GM12892 (cell line): Measurements from ENCODE around the gene GLTPD2.

Source experiments
- DNase-seq: peaks from one replicate; pipeline ENCODE4 v3.0.0; 2011; ENCODE audit not compliant: insufficient read length
- FAIRE-seq: peaks from 2 replicates; lab custom pipeline; 2011; peaks lifted over from hg19 to GRCh38; lab: Jason Lieb, UNC
- POLR2A ChIP-seq: IDR thresholded peaks from 2 replicates; pipeline ENCODE4 v1.6.1; 2011; ENCODE audit warnings: low read depth, low read length, control low read depth
- POLR2AphosphoS5 ChIP-seq: IDR thresholded peaks from 2 replicates; pipeline ENCODE4 v1.6.1; 2011; ENCODE audit warnings: low read depth, low read length, control low read depth
- TAF1 ChIP-seq: IDR thresholded peaks from 2 replicates; pipeline ENCODE4 v1.6.1; 2011; ENCODE audit warnings: low read depth, mild to moderate bottlenecking, control low read depth, low read length, borderline replicate concordance

Gene GLTPD2

DNA sequence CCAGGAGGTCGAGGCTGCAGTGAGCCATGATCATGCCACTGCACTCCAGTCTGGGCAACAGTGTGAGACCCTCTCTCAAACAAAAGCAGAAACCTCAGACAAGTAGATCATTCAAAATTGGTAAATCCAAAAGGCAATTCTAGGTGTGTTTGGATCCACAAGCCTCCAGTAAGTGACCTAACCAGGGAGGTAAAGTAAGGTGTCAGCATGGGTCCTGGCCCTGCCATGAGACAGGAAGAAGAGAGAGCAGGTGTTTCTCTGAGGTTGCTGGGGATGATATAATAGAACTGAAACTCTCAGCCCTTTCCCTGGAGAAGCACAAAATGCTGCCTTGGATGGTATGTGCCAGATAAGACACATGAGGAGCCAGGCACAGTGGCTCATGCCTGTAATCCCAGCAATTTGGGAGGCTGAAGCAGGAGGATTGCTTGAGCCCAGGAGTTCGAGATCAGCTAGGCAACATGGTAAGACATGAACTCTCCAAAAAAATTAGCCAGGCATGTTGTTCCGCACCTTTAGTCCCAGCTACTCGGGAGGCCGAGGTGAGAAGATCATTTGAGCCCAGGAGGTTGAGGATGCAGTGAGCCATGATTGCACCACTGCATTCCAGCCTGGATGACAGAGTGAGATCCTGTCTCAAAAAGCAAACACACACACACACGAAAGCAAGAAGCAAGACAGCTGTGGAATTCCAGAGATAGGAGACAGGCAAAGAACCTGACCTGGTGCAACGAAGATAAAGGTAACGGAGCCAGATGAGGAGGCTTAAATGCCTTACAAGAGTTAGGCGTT is 10.6 kb upstream of the GLTPD2 start:
- DNase-seq (no peak), FAIRE-seq (no peak)
- TF ChIP-seq POLR2A (no peak), POLR2AphosphoS5 (no peak), TAF1 (no peak)

DNA sequence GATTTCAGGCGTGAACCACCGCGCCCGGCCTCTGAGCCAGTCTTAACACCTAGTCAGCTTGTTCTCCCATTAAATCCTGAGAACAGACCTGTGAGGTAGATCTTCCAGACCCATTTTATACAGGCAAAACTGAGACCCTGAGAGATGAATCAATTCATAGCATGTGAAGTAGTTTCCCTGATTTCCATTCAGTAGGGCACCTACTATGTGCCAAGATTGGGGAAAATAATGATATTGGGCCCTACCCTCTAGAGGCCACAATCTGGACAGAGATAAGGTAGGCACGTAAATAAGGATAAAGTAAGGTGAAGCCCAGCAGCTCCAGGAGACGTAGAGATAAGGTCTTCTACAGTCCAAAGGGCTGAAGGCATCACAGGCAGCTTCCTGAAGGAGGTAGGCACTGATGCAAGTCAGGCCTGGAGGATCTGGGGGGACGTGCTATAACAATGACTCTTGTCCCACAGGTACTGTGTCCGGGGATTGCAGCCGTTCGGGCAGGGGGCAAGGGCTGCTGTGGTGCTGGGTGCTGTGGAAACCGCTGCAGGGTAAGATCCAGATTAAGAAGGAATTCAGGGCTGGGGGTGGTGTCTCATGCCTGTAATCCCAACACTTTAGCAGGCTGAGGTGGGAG is 8.3 kb upstream of the GLTPD2 start:
- no peak for FAIRE-seq
- no peak for TF ChIP-seq POLR2A
- no peak for TF ChIP-seq POLR2AphosphoS5
- TF ChIP-seq TAF1: no peak
- DNase-seq: no peak

DNA sequence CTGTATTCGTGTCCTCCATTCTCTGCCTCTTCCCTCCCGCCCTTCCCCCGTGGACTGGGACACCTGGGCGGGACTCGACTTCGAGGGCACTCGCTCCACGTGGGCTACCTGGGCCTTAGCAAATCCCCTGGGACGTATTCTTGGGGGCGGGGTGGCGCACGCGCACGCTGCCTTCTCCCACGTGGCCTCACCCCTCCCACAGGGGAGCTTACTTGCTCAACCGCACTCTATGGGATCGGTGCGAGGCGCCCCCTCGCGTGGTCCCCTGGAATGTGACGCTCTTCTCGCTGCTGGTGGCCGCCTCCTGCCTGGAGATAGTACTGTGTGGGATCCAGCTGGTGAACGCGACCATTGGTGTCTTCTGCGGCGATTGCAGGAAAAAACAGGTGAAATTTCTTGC is 6.1 kb upstream of the GLTPD2 start:
- TF ChIP-seq POLR2A (no peak), POLR2AphosphoS5 (no peak), TAF1 (no peak)
- FAIRE-seq: no peak
- no peak for DNase-seq

DNA sequence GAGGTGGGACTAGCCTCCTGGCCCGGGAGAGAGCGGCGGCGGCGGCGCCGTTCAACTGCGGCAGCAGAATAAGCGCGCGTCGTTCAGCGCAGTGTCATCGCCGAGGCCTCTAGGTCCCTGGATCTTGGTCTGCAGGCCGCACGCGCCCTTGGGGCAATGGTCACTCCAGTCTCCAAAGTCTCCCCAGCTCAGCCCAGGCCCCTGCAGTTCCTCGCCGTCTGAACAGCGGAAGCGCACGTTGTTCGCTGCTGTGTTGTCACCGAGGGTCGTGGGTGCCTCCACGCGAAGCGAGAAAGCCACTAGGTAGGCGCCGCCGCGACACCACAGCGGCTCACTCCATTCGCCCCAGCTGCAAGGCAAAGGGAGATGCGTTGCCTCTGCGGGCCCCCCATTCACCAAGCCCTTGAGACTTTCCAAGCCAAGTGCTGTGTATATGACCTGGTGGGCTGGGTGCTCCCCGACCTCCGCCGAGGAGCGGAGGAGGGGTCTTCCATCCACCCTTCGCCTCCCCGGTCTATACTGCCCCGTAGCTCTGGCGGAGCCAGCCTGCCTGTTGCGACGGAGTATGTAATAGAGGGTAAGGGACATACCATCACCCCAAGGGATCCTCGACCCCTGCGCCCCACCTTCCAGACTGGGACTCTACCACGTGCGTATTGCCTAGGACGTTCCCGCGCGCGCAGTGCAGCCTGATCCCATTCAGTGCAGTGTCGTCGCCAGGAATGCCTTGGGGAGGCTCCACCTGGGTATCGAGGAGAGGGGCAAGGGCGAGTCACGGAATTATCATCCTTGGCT is 3.3 kb upstream of the GLTPD2 start:
- FAIRE-seq (no peak), DNase-seq (no peak)
- no peak for TF ChIP-seq TAF1
- no peak for TF ChIP-seq POLR2A

DNA sequence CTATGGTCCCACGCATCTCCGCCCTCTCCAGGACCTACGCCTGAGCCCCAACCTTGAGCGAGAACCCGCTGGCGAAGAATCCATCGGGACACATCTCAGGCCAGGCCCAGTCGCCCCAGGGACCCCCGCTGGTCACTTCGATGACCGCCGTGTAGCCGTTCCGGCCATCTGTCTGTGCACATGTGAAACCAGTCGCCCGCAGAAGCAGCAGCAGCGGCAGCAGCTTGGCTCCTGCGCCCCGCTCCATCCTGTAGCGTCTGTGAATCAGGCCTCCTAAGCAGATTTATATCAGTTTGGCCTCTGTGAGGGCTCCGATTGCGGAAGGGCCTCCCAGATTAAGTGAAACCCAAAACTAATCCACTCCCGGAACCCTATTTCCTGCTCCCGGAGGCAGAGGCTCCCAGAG is 2.7 kb upstream of the GLTPD2 start, which contains the start of gene VMO1:
VMO1 (minus strand) TSS at position 259 of the 406 bp plus-strand sequence; CDS start at position 247, 12 bp downstream.
- FAIRE-seq (no peak), DNase-seq (no peak)
- TF ChIP-seq POLR2A (no peak), POLR2AphosphoS5 (no peak), TAF1 (no peak)

DNA sequence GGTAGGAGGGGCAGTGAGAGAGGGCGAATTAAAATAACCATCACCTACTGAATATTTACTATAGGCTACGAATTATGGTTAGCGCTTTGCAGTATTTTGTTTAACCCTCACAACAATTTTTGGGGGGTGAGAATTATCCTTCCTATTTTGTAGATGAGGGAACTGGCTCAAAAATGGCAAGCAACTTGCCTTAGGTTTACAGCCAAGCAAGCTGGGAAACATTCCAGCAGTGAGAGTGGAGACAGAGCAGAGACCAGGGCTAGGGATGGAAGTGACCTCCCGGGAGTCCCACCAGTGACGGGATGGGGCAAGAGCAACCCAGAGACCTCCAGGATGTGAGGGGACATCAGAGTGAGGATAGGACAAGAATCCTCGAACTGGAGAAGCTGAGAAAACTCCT is 2.2 kb upstream of the GLTPD2 start:
- no peak for FAIRE-seq
- DNase-seq: no peak
- TF ChIP-seq TAF1 (no peak), POLR2AphosphoS5 (no peak), POLR2A (no peak)

DNA sequence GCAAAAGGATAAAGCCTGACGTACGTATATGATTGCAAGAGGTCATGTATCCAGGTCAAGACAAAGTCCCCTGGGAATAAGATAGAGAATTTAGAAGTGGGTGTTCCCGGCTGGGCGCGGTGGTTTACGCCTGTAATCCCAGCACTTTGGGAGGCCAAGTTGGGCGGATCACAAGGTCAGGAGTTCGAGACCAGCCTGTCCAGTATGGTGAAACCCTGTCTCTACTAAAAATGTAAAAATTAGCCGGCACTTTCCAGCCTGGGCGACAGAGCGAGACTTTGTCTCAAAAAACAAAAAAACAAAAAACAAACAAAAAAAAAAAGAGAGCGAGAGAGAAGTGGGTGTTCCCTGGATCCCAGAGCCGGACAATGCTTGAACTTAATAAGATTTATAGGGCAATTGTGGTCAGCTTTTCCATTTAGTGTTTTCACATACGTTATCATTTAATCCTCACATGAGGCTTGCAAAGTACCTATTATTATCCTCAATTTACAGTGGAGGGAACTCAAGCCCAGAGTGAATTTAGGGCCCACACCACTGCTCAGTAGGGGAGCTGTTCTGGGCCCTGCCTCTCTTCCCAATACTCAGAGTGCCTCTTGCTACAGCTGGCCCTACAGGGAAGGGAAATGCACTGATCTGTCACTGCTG is 481 bp upstream of the GLTPD2 start:
- FAIRE-seq (no peak), DNase-seq (no peak)
- TF ChIP-seq POLR2AphosphoS5 (no peak), POLR2A (no peak), TAF1 (no peak)

DNA sequence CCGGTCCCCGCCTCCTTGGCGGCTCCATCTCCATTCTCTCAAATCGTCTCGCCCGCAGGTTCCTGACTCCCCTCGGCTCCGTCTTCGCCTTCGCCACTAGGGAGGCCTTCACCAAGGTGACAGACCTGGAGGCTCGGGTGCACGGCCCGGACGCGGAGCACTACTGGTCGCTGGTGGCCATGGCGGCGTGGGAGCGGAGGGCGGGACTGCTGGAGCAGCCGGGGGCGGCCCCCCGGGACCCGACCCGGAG is 862 bp downstream of the GLTPD2 start:
- DNase-seq (no peak), FAIRE-seq (peak; percentile 14)
- no peak for TF ChIP-seq TAF1

DNA sequence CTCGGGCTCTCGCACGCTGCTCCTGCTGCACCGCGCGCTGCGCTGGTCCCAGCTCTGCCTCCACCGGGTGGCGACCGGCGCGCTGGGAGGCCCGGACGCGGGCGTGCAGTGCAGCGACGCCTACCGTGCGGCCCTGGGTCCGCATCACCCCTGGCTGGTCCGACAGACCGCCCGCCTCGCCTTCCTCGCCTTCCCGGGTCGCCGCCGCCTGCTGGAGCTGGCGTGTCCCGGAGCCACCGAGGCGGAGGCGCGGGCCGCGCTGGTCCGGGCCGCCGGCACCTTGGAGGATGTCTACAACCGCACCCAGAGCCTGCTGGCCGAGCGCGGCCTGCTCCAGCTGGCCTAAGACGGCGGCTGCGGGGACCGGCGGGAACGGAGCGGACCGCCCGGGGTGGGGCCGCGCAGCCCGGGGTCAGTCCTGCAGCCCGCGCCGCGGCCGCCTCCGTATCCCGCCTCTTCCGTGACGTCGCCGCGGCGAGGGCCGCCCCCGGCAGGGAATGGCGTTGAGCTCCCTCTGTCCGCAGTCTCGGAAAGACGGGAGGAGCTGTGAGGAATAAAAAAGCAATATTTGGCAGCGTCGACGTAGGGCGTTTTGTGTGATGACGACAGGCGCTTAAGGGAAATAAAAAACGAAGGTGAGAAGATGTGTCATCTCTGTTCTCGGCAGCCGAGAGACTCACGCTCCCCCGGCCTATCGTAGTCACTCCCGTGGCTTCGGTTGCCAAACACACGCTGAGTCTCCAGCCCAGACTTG is 1.4 kb downstream of the GLTPD2 start:
- TF ChIP-seq POLR2A: peak; percentile 50; the same call in 1 of the 2 replicates
- 0 out of 2 replicates have a peak, but pooled peaks have one; percentile 12 for TF ChIP-seq TAF1
- TF ChIP-seq POLR2AphosphoS5: no peak
- DNase-seq (peak; percentile 95), FAIRE-seq (peak; percentile 93)

DNA sequence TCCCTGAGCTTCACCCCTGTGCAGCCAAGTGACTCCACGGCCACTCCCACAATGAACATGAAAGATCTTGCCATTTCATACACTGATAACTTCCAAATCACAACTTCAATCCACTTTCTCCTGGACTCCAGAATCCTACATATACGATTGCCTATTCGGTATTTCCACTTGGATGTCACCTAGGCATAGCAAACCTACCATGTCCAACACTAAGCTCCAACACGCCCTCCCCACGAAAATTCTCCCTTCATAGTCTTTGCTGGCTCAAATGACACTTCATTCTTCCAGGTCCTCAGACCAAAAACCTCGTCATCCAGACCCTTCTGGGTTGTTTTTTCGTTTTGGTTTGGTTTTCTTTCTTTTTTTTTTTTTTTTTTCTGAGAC is 1.9 kb downstream of the GLTPD2 start:
- DNase-seq (no peak), FAIRE-seq (no peak)
- no peak for TF ChIP-seq TAF1
- TF ChIP-seq POLR2AphosphoS5: no peak
- no peak for TF ChIP-seq POLR2A

DNA sequence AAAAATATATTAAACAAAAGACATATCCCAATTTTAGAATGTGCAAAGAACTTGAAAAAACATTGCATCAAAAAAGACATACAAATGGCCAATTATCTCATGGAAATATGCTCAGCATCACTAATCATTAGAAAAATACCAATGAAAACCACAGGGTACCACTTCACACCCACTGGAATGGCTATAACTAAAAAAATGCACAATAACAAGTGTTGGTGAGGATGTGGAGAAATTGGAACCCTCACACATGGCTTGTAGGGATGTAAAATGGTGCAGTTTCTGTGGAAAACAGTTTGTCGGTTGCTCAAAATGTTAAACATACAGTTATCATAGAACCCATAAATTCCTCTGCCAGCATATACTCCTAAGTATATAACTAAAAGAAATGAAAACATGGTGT is 6.4 kb downstream of the GLTPD2 start:
- FAIRE-seq: no peak
- TF ChIP-seq TAF1 (no peak), POLR2AphosphoS5 (no peak), POLR2A (no peak)
- no peak for DNase-seq
